ENCODE measurements around the gene ZNF335.

DNA sequence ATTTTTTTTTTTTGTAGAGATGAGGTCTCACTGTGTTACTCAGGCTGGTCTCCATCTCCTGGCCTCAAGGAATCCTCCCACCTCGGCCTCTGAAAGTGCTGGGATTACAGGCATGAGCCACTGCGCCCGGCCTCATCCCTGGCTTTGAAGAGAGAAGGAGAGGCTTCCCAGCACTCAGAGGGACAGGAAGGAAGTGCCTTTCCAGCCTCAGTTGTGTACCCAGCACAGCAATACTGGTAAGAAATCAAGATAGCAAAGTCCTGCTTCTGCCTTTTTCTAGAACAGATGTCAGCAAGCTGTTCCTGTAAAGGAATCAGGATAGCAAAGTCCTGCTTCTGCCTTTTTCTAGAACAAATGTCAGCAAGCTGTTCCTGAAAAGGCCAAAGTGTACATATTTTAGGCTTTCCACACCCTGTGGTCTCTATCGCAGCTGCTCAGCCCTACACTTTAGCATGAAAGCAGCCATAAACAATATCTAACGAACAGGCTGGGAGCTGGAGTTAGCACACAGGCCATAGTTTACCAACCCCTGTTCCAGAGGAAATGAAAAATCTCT, 53.7 kb downstream of the ZNF335 start:
- TF ChIP-seq POLR2A (IDR thresholded peaks at IDR 0.05), result no peak
- TF ChIP-seq, protein P1, sequence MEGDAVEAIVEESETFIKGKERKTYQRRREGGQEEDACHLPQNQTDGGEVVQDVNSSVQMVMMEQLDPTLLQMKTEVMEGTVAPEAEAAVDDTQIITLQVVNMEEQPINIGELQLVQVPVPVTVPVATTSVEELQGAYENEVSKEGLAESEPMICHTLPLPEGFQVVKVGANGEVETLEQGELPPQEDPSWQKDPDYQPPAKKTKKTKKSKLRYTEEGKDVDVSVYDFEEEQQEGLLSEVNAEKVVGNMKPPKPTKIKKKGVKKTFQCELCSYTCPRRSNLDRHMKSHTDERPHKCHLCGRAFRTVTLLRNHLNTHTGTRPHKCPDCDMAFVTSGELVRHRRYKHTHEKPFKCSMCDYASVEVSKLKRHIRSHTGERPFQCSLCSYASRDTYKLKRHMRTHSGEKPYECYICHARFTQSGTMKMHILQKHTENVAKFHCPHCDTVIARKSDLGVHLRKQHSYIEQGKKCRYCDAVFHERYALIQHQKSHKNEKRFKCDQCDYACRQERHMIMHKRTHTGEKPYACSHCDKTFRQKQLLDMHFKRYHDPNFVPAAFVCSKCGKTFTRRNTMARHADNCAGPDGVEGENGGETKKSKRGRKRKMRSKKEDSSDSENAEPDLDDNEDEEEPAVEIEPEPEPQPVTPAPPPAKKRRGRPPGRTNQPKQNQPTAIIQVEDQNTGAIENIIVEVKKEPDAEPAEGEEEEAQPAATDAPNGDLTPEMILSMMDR (IDR thresholded peaks at IDR 0.05), result no peak

Data from breast epithelium (tissue), 3 donors.